HFF-Myc (cell line): ENCODE data around the gene SYT1.
A peak's percentile ranks its signal among the peaks of the same experiment; 100 is the strongest.
"Not testable (repeated sequence)": the region's sequence is repeated elsewhere in the genome, so short reads cannot be mapped to it uniquely, and the experiment has no call there.

ENCODE experiments used
- DNase-seq: peaks from one replicate; pipeline ENCODE4 v3.0.0-alpha.2; 2011; ENCODE audit warnings: low read depth; ENCODE audit errors: extremely low read depth
- H3K4me3 ChIP-seq: replicated peaks from 2 replicates; pipeline ENCODE4 v1.5.1; 2011; ENCODE audit warnings: low read depth, mild to moderate bottlenecking, control low read depth, low read length
- TF ChIP-seq, protein P1 (sequence below): IDR thresholded peaks from 2 replicates; pipeline ENCODE4 v1.5.1; 2012; ENCODE audit warnings: mild to moderate bottlenecking, low read depth, low read length, control low read depth; ENCODE audit errors: missing control alignments

The SYT1 gene

DNA sequence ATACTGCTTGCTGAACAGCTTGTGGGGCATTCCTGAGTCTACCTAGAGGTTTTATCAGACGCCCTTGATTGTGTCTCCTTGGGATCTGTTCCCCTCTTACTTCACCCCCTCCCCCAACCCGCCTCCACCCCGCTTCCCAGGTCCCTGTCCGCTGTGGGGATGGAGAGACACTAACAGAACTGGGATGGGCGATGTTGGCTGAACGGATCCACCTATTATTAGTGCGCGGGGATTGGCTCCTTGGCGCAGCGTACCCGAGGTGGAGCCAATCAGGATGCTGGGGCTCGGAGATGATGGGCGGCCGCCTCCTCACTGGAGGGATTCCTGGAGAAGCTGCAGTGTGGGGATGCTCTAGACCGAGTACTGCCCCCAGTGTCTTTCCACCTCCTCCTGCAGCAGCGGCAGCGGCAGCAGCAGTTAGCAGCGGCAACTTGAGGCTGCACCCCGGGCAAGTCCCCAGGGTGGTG, at the start of gene SYT1:
Gene SYT1 (plus strand): TSS at position 372 of the 467 bp plus-strand sequence.
- TF ChIP-seq, protein P1, sequence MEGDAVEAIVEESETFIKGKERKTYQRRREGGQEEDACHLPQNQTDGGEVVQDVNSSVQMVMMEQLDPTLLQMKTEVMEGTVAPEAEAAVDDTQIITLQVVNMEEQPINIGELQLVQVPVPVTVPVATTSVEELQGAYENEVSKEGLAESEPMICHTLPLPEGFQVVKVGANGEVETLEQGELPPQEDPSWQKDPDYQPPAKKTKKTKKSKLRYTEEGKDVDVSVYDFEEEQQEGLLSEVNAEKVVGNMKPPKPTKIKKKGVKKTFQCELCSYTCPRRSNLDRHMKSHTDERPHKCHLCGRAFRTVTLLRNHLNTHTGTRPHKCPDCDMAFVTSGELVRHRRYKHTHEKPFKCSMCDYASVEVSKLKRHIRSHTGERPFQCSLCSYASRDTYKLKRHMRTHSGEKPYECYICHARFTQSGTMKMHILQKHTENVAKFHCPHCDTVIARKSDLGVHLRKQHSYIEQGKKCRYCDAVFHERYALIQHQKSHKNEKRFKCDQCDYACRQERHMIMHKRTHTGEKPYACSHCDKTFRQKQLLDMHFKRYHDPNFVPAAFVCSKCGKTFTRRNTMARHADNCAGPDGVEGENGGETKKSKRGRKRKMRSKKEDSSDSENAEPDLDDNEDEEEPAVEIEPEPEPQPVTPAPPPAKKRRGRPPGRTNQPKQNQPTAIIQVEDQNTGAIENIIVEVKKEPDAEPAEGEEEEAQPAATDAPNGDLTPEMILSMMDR, result no peak
- H3K4me3 ChIP-seq, result peak within 1 kb of the TSS; percentile 62
- DNase-seq, result peak; percentile 38

DNA sequence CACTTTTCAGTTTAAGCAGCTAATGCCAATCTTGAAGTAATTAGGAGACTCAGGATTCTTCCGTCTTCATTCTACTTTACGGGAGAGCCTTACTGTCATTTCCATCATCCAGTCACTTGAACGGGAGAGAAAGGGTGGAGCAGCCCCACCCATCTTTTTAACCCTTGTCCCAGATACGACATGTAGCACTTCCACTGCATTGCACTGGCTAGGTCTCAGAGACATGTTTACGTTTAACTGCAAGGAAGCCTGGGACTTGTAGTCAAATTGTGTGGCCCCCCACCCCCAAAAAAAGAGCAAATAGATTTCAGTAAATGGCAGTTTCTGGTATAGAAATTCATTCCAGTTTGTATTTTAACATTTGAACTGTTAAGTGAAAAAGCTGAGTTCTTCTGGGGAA, 46.1 kb upstream of the SYT1 start:
- DNase-seq, result no peak
- TF ChIP-seq, protein P1, result no peak
- no peak overlapping the region for H3K4me3 ChIP-seq

DNA sequence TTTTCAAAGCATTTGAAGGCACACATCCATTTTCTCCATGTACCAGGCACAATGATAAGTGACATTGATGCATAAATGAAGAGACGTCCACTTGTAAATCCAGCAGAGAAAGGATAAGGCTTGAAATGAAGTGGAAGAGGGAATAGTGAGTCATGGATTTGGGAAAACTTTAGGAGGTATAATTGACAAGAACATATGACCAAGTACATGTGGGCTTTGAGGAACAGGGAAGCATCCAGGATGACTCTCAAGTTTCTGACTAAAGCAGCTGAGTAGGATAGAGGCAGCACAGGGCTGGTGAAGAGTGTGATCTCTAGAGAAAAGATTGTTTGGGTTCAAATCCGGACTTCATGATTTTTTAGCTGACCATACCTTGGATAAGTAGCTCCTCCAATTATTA, 43.6 kb upstream of the SYT1 start:
- TF ChIP-seq, protein P1, result no peak
- DNase-seq, result no peak
- H3K4me3 ChIP-seq, result no peak overlapping the region

- TF ChIP-seq, protein P1, result no peak
- H3K4me3 ChIP-seq, result no peak overlapping the region
Observed at GRCh38 chr12:78824918-78825317, 39.7 kb upstream of the SYT1 start.

GRCh38 chr12:78829690-78830089, 34.9 kb upstream of the SYT1 start:
- TF ChIP-seq, protein P1, result no peak
- H3K4me3 ChIP-seq, result no peak overlapping the region
- no peak for DNase-seq

More at GRCh38 chr12:78824918-78825317, 39.7 kb upstream of the SYT1 start:
- no peak for DNase-seq

DNA sequence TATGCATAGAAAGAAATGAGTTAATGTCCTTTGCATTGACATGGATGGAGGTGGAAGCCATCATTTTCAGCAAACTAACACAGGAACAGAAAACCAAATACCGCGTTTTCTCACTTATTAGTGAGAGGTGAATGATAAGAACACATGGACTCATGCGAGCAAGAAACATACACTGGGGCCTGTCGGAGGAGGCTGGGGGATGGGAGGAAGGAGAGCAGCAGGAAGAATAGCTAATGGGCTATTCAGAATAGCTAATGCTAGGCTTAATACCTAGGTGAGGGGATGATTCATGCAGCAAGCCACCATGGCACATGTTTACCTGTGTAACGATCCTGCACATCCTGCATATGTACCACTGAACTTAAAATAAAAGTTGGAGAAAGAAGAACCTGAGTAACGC, 29.1 kb upstream of the SYT1 start:
- TF ChIP-seq, protein P1, result no peak
- H3K4me3 ChIP-seq, result no peak overlapping the region
- DNase-seq, result no peak

GRCh38 chr12:78840518-78841019, 24.0 kb upstream of the SYT1 start:
- H3K4me3 ChIP-seq, DNase-seq: not testable (repeated sequence)
